GM12801 (cell line): ENCODE results near the gene TSPAN18.

ENCODE experiments used
- CTCF ChIP-seq: IDR thresholded peaks from one replicate; pipeline ENCODE4 v1.5.1; 2011; ENCODE audit warnings: control low read depth; ENCODE audit not compliant: insufficient read length; ENCODE audit errors: extremely low read depth

The TSPAN18 gene

GRCh38 chr11:44755556-44756523, 29.1 kb downstream of the TSPAN18 start:
- no peak for TF ChIP-seq CTCF

GRCh38 chr11:44758983-44759382, 32.2 kb downstream of the TSPAN18 start:
- no peak for TF ChIP-seq CTCF

- no peak for TF ChIP-seq CTCF
Measured at GRCh38 chr11:44759743-44760476, 33.1 kb downstream of the TSPAN18 start.

- TF ChIP-seq CTCF: no peak
Measured at GRCh38 chr11:44760477-44760872, 33.7 kb downstream of the TSPAN18 start.

- TF ChIP-seq CTCF: no peak
Measured at GRCh38 chr11:44760917-44761550, 34.3 kb downstream of the TSPAN18 start.

GRCh38 chr11:44761551-44761961, 34.8 kb downstream of the TSPAN18 start:
- no peak for TF ChIP-seq CTCF
